ENCODE data around the gene PTGES2.

The PTGES2 gene

GRCh38 chr9:128153060-128153946 is 25.8 kb upstream of the PTGES2 start:
- DNase-seq (ENCODE audit: low read depth in 1 of 2, low spot score in 1 of 2): no peak

DNA sequence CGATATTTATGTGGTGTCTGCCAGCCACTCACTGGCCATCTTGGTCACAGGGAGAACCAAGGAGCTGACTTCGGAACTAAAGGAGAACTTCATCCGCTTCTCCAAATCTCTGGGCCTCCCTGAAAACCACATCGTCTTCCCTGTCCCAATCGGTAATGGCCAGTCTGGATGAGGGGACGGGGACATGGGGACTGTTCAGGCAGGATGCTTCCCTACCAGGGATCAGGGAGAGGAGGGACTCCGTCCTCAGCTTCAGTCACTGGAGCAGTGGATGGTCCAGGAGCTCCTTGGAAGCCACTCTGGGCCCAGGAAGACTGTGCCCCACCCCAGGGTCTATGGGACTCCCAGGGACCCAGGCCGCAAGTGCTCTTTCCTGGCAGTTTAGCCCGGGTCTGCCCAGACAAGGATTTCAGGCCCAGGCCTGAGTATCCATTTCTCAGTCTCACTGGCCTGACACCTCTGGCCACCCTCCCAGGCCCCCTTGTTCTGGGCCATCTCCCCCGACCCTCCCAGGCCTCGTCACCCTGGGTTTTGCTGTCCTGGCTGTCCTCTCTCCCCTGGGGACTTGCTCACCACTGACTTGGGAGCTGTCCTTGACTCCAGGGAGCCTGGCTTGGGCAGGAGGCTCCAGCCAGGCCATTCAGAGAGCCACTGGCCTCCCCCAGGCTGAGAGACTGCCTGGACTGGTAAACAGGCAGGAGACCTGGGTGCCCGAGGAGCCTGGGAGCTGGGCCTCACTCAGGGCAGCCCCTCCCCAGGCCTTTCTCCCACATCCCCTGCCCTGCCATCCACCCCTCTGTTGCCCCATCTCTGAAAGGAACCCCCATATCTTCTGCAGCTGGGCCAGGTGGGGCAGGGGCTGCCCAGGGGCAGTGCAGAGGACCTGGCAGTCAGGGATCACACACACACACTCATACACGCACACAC is 24.9 kb upstream of the PTGES2 start:
- no peak for DNase-seq (ENCODE audit: low read depth in 1 of 2, low spot score in 1 of 2)

DNA sequence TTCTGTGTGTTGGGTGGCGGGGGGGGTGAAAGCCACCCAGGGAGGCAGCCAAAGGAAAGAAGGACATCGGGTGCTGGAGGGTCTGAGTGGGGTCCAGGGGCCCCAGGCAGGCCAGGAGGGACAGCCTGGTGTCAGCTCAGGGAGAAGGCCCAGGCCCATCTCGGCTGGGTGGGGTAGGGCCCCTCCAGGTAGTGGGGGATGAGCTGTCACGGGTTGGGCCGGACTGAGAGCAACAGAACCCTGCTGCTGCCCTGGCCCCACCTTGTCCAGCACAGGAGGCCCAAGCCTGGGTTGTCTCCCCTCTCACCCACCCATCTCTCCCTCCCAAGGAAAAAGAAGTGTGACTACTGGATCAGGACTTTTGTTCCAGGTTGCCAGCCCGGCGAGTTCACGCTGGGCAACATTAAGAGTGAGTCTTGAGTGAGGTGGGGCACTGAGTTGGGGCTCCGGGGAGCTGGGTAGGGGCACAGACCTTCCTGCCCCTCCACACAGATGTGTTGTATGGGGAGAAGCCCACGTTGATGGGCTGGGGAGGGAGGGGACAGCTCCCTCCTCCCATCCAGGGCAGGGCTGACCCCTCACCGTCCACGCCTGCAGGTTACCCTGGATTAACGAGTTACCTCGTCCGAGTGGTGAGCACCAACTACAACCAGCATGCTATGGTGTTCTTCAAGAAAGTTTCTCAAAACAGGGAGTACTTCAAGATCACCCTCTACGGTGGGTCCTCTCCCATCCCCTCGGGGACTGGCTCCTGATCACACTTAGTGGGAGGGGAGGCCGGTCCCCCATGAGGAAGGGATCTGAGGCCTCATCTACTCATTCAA is 24.0 kb upstream of the PTGES2 start:
- DNase-seq (ENCODE audit: low read depth in 1 of 2, low spot score in 1 of 2): no peak

DNA sequence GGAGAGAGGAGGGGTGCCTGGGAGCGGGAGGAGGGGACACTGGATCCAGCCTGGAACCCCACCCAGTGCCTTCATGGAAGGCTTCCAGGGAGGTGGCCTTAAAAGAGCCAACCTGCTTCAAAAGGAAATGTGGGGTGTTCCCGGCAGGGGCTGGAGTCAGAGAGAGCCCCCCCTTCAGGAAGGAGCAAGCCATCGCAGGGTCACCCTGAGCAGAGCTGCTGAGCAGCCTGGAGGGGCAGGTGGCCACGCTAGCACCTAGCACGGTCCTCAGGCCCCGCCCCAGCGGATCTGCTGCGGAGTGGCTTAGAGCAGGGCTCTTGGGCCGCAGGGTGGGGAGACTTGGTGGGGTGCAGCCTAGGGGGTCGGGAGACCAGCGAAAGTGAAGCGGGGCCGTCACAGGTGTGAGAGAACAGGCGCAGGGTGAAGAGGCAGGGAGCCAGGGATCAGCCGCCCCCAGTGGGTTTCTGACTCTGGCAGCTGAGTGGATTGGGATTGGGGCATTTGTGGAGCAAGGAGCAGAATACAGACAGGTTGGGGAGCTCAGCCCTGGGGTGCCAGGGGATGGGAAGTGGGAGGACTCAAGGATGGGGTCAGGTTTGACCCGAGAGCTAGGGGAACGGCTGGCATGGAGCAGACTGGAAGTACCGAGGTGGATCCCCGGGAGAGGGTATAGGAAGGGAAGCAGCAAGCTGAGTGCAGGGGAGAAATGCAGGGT is 23.2 kb upstream of the PTGES2 start:
- DNase-seq (ENCODE audit: low read depth in 1 of 2, low spot score in 1 of 2): no peak

- no peak for DNase-seq (ENCODE audit: low read depth in 1 of 2, low spot score in 1 of 2)
Observed at GRCh38 chr9:128149951-128150593, 22.5 kb upstream of the PTGES2 start.

DNA sequence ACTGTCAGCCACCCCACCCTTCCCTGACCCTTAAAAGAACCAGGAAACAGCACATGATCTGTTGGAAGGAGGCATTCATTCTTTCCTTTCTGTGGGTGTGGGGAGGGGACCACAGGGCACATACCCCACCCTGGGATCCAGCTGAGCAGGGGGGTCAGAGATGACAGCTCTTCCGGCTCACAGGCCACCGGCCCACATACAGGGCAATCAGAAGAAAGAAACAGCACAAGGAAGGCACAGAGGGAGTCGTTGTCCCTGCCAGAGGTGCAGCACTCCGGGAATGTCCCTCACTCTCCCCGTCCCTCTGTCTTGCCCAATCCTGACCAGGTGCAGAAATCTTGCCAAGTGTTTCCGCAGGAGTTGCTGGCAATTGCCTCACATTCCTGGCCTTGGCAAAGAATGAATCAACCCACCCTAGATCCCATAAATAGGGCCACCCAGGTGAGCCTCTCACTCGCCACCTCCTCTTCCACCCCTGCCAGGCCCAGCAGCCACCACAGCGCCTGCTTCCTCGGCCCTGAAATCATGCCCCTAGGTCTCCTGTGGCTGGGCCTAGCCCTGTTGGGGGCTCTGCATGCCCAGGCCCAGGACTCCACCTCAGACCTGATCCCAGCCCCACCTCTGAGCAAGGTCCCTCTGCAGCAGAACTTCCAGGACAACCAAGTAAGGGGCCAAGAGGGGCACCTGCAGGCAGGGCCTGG is 21.6 kb upstream of the PTGES2 start, which contains the start of gene LCN2:
Gene LCN2, plus strand, starts transcription at position 453 of the 701 bp plus-strand sequence. Its CDS starts 73 bp downstream, at position 526.
- no peak for DNase-seq (ENCODE audit: low read depth in 1 of 2, low spot score in 1 of 2)

GRCh38 chr9:128148509-128149000 is 21.0 kb upstream of the PTGES2 start:
- no peak for DNase-seq (ENCODE audit: low read depth in 1 of 2, low spot score in 1 of 2)

- no peak for DNase-seq (ENCODE audit: low read depth in 1 of 2, low spot score in 1 of 2)
Observed at GRCh38 chr9:128146591-128147120, 19.1 kb upstream of the PTGES2 start.

GRCh38 chr9:128145951-128146351 is 18.4 kb upstream of the PTGES2 start:
- DNase-seq (ENCODE audit: low read depth in 1 of 2, low spot score in 1 of 2): no peak

- DNase-seq (ENCODE audit: low read depth in 1 of 2, low spot score in 1 of 2): no peak
Observed at GRCh38 chr9:128145536-128145935, 18.0 kb upstream of the PTGES2 start.

GRCh38 chr9:128144239-128145181 is 17.0 kb upstream of the PTGES2 start:
- DNase-seq (ENCODE audit: low read depth in 1 of 2, low spot score in 1 of 2): no peak

DNA sequence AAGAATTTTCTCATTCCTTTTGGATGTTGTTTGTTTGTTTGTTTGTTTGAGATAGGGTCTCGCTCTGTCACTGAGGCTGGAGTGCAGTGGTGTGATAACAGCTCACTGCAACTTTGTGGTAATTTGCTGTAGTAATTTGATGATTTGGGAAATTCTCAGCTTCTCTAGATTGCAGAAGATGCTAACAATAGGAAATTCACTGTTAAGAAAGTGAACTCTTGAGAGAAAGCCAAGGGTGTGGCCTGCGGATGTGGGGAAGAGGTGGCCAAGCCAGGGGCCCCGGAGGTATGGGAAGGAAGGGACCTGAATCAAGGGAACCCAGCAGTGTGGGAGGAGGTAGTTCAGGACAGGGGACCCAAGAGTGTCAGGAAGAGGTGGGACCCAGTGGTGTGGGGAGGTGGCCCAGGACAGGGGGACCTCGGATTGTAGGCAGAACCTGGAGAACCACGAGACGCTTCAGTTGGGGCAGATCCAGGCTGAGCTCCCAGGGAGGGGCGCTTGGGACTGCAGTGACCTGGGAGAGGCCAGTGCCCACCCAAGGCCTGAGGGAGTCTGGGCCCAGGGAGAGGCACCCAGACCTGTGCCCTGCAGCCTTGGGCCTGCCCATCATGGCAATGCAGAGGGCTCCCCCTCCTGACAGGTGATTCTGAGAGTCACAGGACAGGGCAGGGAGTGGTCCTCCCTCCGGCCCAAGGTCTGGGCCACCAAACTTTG is 16.2 kb upstream of the PTGES2 start:
- DNase-seq (ENCODE audit: low read depth in 1 of 2, low spot score in 1 of 2): no peak

DNA sequence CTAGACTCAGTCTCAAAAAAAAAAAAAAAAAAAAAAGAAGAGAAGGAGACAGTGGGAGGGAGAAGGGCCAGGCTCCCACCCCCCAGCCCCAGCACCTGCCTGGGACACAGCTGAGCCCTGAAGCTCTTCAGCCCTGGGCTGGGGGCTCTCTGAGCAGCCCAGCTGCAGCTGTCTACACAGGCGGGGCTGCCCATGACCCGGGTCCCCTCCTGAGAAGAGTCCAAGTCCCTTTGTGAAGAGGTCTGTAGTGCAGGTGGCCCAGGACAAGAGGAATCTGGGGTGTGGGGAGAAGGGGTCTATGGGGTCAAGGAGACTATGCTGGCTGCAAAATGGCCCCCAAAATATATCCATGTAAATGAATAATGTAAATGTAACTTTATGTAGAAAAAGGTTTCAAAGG is 15.1 kb upstream of the PTGES2 start:
- no peak for DNase-seq (ENCODE audit: low read depth in 1 of 2, low spot score in 1 of 2)

DNA sequence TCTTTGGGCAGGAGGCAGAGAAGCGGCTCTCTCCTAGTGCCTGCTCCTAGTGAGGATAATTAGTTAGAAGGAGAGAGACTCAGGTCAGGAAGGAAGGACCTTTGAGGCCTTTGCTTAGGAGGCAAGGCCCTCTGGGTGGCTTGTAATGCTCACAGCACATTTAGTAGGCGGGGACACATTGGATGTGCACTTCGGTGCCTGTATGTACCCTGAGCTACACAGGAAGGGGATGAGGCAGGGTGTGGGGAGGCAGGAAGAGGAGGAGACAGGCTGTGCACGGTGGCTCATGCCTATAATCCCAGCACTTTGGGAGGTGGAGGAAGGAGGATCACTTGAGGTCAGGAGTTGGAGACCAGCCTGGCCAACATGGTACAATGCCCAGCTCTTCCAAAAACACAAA is 14.5 kb upstream of the PTGES2 start:
- DNase-seq (ENCODE audit: low read depth in 1 of 2, low spot score in 1 of 2): no peak

DNA sequence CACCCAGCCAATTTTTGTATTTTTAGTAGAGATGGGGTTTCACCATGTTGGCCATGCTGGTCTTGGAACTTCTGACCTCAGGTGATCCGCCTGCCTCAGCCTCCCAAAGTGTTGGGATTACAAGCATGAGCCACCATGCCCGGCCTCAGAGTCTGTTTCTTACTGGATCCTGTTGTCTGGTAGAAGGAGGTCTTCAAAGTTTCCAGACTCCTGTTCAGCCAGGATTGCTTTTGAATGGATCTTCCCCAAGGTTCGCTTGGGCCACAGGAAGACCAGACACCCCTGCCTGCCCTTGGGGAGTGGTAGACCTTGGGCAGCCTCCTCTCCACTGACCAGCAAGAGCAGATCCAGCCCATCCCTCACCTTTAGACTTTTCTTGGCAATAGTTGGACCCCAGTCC is 14.1 kb upstream of the PTGES2 start:
- no peak for DNase-seq (ENCODE audit: low read depth in 1 of 2, low spot score in 1 of 2)

DNA sequence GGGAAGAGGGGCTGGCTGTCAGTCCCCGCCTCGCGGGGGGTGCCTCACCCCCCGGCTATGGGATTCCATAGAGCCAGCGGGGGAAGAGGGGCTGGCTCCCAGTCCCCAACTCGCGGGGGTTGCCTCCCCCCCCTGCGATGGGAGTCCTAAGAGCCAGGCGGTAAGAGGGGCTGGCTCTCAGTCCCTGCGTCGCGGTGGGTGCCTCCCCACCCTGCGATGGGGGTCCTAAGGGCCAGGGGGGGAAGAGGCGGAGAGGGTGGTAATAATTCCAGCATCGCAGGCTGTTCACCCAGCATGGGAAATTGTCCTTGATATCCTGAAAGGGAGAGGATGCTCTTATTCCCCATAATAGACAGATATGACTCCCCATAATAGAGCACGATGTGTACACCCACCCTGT is 12.1 kb upstream of the PTGES2 start:
- DNase-seq (ENCODE audit: low read depth in 1 of 2, low spot score in 1 of 2): no peak

- no peak for DNase-seq (ENCODE audit: low read depth in 1 of 2, low spot score in 1 of 2)
Observed at GRCh38 chr9:128138001-128138400, 10.5 kb upstream of the PTGES2 start.
